LNCaP clone FGC (cell line): ENCODE results near the gene ABTB2.

Experiments used
- DNase-seq: peaks from one replicate; pipeline ENCODE4 v3.0.0-alpha.2; 2011; ENCODE audit warnings: low read depth
- H3K4me3 ChIP-seq: 2 replicates; pipeline ENCODE4 v1.5.1; 2011; ENCODE audit warnings: mild to moderate bottlenecking, low read depth, low read length, control low read depth
- TF ChIP-seq, protein P1 (sequence below): IDR thresholded peaks from 2 replicates; pipeline ENCODE4 v1.5.1; 2012; ENCODE audit warnings: mild to moderate bottlenecking; ENCODE audit not compliant: control insufficient read depth, insufficient read depth; ENCODE audit errors: extremely low read depth

Gene ABTB2

DNA sequence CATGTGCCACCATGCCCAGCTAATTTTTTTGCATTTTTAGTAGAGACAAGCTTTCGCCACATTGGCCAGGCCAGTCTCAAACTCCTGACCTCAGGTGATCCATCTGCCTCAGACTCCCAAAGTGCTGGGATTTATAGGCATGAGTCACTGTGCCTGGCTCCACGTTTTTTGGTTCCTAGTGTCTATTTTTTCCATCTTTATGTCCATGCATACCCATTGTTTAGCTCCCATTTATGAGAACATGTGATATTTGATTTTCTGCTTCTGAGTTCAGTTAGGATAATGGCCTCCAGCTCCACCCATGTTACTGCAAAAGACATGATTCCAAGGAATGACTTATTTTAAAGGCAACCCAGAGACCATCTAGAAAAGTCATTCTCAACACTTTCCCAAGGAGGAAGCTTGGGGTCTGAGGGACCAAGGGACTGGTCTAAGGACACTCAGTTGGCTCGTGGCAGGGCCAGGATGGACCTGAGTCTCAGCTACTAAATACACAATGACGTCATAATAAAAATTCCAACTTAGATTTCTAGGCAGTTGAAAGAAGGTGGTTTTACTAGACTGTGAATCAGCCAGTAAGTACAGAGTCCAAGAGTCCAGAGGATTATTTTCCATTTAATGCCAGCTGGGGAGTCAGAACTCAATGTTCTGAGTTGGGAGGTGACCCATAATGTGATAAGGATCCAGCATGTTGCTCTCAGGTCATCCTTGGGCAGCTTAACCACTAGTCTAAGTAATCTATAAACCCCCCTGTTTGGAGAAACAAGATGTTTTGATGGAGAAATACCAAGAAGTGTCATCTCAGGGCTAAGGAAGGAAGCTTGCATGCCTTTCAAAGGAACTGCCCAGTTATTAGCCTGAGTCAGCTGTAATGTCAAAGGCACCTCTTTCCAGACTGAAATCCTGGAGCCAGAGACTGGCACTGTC, 39.4 kb downstream of the ABTB2 start:
- TF ChIP-seq, protein P1, sequence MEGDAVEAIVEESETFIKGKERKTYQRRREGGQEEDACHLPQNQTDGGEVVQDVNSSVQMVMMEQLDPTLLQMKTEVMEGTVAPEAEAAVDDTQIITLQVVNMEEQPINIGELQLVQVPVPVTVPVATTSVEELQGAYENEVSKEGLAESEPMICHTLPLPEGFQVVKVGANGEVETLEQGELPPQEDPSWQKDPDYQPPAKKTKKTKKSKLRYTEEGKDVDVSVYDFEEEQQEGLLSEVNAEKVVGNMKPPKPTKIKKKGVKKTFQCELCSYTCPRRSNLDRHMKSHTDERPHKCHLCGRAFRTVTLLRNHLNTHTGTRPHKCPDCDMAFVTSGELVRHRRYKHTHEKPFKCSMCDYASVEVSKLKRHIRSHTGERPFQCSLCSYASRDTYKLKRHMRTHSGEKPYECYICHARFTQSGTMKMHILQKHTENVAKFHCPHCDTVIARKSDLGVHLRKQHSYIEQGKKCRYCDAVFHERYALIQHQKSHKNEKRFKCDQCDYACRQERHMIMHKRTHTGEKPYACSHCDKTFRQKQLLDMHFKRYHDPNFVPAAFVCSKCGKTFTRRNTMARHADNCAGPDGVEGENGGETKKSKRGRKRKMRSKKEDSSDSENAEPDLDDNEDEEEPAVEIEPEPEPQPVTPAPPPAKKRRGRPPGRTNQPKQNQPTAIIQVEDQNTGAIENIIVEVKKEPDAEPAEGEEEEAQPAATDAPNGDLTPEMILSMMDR = no peak
- peak; percentile 41 for DNase-seq
- H3K4me3 ChIP-seq = no peak overlapping the region

DNA sequence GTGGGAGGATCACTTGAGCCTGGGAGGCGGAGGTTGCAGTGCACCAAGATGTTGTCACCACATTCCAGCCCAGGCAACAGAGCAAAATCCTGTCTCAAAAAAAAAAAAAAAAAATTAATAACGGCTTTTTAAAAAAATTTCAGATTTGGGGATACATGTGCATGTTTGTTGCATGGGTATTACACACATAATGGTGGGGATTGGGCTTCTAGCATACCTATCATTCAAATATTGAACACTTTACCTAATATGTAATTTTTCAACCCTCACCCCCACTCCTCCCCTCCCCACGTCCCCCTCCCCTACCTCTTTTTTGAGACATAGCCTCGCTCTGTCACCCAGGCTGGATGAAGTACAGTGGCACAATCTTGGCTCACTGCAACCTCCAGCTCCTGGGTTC, 40.1 kb downstream of the ABTB2 start:
- no peak for DNase-seq
- TF ChIP-seq, protein P1 = no peak
- H3K4me3 ChIP-seq = no peak overlapping the region

DNA sequence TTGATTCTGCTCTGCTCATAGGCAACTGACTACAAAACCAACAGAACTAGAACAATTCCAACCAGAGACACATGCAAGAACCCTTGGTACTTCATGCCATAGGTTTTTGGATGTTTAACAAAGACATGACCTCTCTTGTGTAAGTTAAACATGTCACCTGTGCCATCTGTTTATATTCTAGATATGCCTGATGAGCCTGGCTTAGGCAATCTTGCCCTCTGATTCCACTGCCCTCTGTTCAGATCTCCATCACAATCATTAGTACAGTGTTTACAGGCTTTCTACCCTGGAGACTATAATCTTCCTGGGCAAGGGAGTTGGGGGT, 40.8 kb downstream of the ABTB2 start:
- no peak overlapping the region for H3K4me3 ChIP-seq
- DNase-seq = no peak
- TF ChIP-seq, protein P1 = no peak

DNA sequence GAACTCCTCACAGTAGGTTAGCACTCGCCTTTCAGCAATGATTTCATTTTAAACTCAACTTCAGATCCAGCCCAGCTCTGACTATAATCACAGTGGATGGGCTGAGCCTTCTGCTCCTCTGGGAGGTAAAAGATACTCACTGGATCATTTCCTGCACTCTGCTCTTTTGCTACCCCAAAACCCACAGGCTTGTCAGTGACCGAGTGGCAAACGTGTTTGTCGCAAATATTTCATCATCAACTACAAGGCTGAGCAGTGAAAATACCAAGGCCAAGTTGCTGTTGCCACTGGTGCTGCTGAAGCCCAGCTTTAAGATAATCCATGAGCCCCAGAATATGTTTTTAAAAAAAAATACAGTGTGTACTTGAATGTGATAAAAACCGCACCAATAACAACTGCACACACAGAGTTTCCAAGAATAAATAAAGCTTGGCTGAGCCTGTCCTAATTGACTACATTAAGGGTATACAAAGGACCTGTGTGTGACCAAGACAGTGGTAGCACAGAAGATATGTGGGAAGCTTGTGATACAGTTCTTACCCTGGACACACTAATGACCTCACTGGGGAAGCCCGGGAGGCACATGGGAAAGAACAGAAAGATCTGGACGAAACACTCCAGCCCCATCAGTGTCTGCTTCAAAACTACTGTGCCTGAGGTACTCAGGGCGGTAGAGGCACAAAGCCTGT, 41.3 kb downstream of the ABTB2 start:
- TF ChIP-seq, protein P1 = no peak
- no peak for DNase-seq

DNA sequence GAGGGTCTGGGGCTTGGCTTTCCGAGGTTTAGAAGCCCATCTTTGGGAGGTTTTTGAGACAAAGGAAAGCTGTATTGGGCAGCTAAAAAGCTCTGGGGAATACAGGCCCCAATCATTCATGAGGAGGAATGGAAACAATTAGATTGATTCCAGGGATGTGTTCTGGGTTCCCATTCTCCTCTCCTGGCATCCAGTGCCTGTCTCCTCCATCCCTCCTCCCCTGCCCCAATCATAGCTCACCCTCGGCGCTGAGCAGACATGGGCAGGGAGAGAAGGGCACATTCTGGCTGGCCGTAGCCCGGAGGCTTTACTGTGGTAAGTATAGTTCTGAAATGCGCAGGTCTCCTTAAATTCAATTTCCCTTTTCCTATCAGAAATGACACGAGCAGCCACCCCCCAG, 42.4 kb downstream of the ABTB2 start:
- TF ChIP-seq, protein P1 = no peak

More for the DNA sequence above, 41.3 kb downstream of the ABTB2 start:
- H3K4me3 ChIP-seq = no peak overlapping the region

DNA sequence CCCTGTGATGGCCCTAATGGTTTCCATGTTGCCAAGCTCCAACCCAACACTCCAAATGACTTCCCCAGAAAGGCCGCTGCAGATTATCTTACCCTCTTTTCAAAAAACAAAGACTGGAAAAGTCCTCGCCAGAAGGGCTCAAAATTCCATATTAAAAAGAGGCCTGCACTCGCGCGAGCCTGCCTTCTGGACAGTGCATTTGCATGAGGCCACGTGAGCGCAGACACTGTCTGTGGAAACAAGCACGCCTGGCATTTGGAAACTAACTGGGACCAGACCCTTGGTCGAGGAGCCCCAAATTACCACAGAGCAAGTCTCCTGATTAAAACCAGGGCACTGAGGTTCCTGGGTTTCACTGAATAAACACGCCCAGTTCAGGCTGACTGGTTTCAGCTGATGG, 42.9 kb downstream of the ABTB2 start:
- H3K4me3 ChIP-seq = no peak overlapping the region
- no peak for DNase-seq
- TF ChIP-seq, protein P1 = no peak

More for the DNA sequence above, 42.4 kb downstream of the ABTB2 start:
- DNase-seq = no peak
- H3K4me3 ChIP-seq = no peak overlapping the region
